Cardiac ventricle fibroblast (primary cell): ENCODE measurements around the gene CCDC121. TPM values are rescaled to one million over a fixed set of nuclear protein-coding genes. Genes with fewer than 3 reads are reported as not detected.

Source experiments
- total RNA-seq: library from RNA; depleted of rRNA; stranded (reverse); fragments of >200 nt; gene quantifications from 2 replicates; pipeline ENCODE4 v1.2.3, GENCODE V29; 2015

CCDC121 gene, protein sequence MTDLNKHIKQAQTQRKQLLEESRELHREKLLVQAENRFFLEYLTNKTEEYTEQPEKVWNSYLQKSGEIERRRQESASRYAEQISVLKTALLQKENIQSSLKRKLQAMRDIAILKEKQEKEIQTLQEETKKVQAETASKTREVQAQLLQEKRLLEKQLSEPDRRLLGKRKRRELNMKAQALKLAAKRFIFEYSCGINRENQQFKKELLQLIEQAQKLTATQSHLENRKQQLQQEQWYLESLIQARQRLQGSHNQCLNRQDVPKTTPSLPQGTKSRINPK
- 1.7 and 2.5 TPM in 2 replicates for total RNA-seq

DNA sequence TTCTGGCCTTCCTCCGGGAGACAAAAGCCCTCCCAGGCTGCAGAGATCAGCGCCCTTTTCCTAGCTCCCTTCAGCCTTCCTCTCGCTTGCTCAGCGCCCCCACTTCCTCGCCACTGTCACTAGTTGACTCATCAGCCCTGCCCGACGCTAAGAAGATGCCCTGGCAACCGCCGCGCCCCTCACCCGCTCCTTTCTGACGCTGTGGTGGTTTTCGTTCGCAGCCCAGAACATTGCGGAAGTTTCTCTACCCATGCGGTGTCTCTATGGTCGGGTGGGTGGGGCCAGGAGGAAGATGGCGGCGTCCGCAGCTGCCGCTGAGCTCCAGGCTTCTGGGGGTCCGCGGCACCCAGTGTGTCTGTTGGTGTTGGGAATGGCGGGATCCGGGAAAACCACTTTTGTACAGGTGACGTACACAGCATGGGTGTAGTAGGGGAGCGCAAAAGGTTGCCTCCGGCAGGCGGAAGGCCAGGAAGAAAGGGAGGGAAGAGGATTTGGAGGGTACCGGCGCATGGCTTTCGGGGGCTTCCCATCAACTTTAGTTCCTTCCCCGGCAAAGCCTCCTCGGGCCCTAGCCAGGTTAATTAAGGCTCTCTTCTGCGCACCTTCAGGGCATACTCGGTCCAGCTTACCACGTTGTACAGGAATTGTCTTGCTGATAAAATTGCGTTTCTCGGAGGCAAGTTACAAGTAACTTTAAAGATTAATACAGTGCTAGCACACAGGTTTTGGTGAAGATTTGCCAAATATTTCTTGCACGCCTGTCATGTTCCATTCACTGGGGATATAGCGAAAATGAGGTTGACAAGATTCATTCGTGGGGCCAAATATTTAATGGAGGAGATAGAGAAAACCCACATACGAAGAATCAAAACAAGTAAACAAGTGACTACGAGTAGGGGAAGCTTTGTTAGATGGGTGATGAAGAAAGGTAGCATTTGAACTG lies at the start of gene CCDC121, which contains the start of gene GPN1:
Gene CCDC121, minus strand, starts transcription at position 246 of the 943 bp plus-strand sequence. CDS start 1,213 bp downstream, outside the sequence.
Gene GPN1, plus strand, starts transcription at position 284 of the 943 bp plus-strand sequence. Its CDS starts 9 bp downstream, at position 293.

GRCh38 chr2:27663285-27664153 lies 34.7 kb upstream of the CCDC121 start, which contains the start of the genes SLC4A1AP and SUPT7L:
Gene SLC4A1AP, plus strand, starts transcription at chr2:27663889. Its CDS starts 26 bp downstream, at chr2:27663915.
Gene SUPT7L, minus strand, starts transcription at chr2:27663614. Its CDS starts 1,422 bp downstream, at chr2:27662192.

DNA sequence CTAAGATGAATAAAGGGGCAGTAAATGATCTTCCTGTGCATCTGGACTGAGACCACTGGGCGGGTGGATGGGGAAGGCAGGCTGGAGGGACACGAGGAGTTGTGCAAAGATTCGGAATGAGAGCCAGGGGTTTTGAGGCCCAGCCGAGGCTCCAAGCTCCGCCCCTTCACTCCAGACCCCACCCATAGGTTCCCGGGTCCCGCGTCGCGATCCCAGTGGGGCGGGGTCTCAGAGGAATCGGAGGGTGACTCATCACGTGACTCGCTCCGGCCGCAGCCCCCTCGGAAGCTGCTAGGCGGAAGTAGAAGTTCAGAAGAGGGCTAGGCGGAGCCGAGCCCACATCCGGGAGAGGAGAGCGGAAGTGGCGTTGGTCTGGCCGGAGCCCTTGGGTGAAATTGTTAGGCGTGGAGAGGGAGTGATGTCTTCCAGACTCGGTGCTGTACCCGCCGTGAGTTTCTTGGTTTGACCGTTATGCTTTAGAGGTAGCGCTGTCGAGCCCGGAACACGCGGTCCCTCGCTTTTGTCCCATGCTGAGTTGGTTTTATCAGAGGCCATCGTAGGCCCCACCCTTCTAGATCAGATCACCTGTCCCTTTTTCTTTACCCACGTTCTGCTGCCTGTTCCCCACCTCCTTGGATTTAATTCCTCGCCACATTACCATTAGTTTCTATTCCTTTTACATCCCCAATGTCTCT lies 46.0 kb downstream of the CCDC121 start, which contains the start of gene ZNF512:
Gene ZNF512, plus strand, starts transcription at position 348 of the 695 bp plus-strand sequence. Its CDS starts 71 bp downstream, at position 419.

Other genes with a start within 250 kb of the CCDC121 start
- 3.0 and 5.4 TPM in 2 replicates for gene ZNF513, start 248.3 kb downstream of the CCDC121 start, total RNA-seq
- 51.3 and 53.0 TPM in 2 replicates for gene PPM1G, start 219.4 kb downstream of the CCDC121 start, total RNA-seq
- gene NRBP1, start 200.4 kb downstream of the CCDC121 start, total RNA-seq = 74.3 and 82.3 TPM in 2 replicates
- gene KRTCAP3, start 186.6 kb downstream of the CCDC121 start, total RNA-seq = not detected in 2 replicates
- 10.6 and 21.5 TPM in 2 replicates for gene IFT172, start 139.3 kb downstream of the CCDC121 start, total RNA-seq
- gene FNDC4, start 133.8 kb downstream of the CCDC121 start, total RNA-seq = 30.8 and 42.8 TPM in 2 replicates
- gene GCKR, start 132.2 kb downstream of the CCDC121 start, total RNA-seq = 0.34 and 0.44 TPM in 2 replicates
- gene ZNF512, start 46.0 kb downstream of the CCDC121 start, total RNA-seq = 9.9 and 29.8 TPM in 2 replicates
- 14.7 and 17.6 TPM in 2 replicates for gene GPN1, start within 50 bp of the CCDC121 start, total RNA-seq
- gene SUPT7L, start 34.6 kb upstream of the CCDC121 start, total RNA-seq = 10.0 and 12.2 TPM in 2 replicates
- gene SLC4A1AP, start 34.9 kb upstream of the CCDC121 start, total RNA-seq = 11.2 and 12.2 TPM in 2 replicates
- gene MRPL33, start 142.7 kb upstream of the CCDC121 start, total RNA-seq = 98.1 and 106 TPM in 2 replicates